ENCODE measurements around the gene TMEM187. TPM values are rescaled to one million over a fixed set of nuclear protein-coding genes. Genes with fewer than 3 reads are reported as not detected.

Gene TMEM187
- total and polyA plus RNA-seq, 10 of the 15 experiments (the other 5 are each of a cell fraction or from before 2014, with no cell fraction given): 0.45 to 8.5 (median 4.1) TPM

GRCh38 chrX:154026136-154027021 is 53.8 kb downstream of the TMEM187 start:
- Histone ChIP-seq H3K27me3 (replicated peaks in 1 of 2; ENCODE audit: control insufficient read depth in 2 of 2, insufficient read depth in 2 of 2, low read length in 1 of 2) (no peaks in the 10 kb centered on the region; a peak in 1 of 4 replicates), H3K4me3 (no peak overlapping the region), H3K9me3 (replicated peaks; ENCODE audit: control insufficient read depth, insufficient read depth, low read length) (no peaks in the 10 kb centered on the region), H4K20me1 (ENCODE audit: control insufficient read depth, insufficient read depth) (no peaks in the 10 kb centered on the region), H3K27ac (ENCODE audit: control insufficient read depth, insufficient read depth) (no peak overlapping the region), H3K4me1 (ENCODE audit: control insufficient read depth, insufficient read depth, low read length) (no peaks in the 10 kb centered on the region; the same call in 1 of the 2 replicates), H3K79me2 (ENCODE audit: control insufficient read depth, insufficient read depth, low read length) (no peaks in the 10 kb centered on the region), H3K36me3 (ENCODE audit: control insufficient read depth in 2 of 2, insufficient read depth in 2 of 2, low read length in 1 of 2) (no peaks in the 10 kb centered on the region; a peak in 2 of 4 replicates), H3K4me2 (ENCODE audit: control insufficient read depth, insufficient read depth) (no peak overlapping the region), H2AFZ (ENCODE audit: control insufficient read depth, low read depth, low read length) (no peak overlapping the region), H3K9ac (ENCODE audit: control insufficient read depth, insufficient read depth, low read length) (no peak overlapping the region)
- WGBS (ENCODE audit: insufficient coverage, insufficient replicate concordance, low lambda C conversion rate, missing lambda C conversion rate): 72% methylated on average over 21 of the region's 21 CpGs
- intact Hi-C loops (cut with micrococcal nuclease; ENCODE audit: unreplicated experiment): no loop called here
- FAIRE-seq (no peak), ATAC-seq (no peak), DNase-seq (ENCODE audit: low read depth, low spot score) (no peak)
- CTCF ChIA-PET: interaction anchor here (0.6 to 4.4 kb wide), 2 partner anchors 13 to 77 kb away, joined by 3 to 26 read pairs; no protein-coding TSS in a partner anchor
- RAD21 ChIA-PET (ENCODE audit: unreplicated experiment): no interaction called here
- BruUV-seq (replicated peaks): no TSS peak
- SMC1A ChIA-PET (ENCODE audit: uncharacterized antibody, unreplicated experiment): interaction anchor here (1.2 kb wide), 1 partner anchor 18 kb away, joined by 4 read pairs; no protein-coding TSS in a partner anchor
- in situ Hi-C loops (cut with MboI): no loop called here
- POLR2A ChIA-PET: no interaction called here
- TF ChIP-seq RB1 (IDR thresholded peaks at IDR 0.05; ENCODE audit: borderline replicate concordance) (no peak), E2F8 (IDR thresholded peaks at IDR 0.05; ENCODE audit: low read depth, partially characterized antibody) (no peak), ATF3 (IDR thresholded peaks at IDR 0.05; ENCODE audit: borderline replicate concordance, extremely low read depth, low read depth, low read length) (no peak), TBL1XR1 (IDR thresholded peaks at IDR 0.05; ENCODE audit: low read depth, low read length) (no peak), MYC (IDR thresholded peaks at IDR 0.05; ENCODE audit: insufficient read depth, insufficient read length, insufficient replicate concordance, low read length, severe bottlenecking) (no peak), POU2F2 (IDR thresholded peaks at IDR 0.05; ENCODE audit: borderline replicate concordance, low read depth, low read length) (no peak), ZNF687 (IDR thresholded peaks at IDR 0.05) (no peak), ZBTB11 (CRISPR knock-in tag; IDR thresholded peaks at IDR 0.05) (no peak), SIX5 (IDR thresholded peaks at IDR 0.05; ENCODE audit: low read depth, low read length, severe bottlenecking) (no peak), ZNF384 (IDR thresholded peaks at IDR 0.05; ENCODE audit: borderline replicate concordance, low read depth, low read length) (no peak)

Measured in GM12878 (cell line).